ENCODE results near the gene SETD1B.
A peak's percentile ranks its signal among the peaks of the same experiment; 100 is the strongest.
"Not testable (repeated sequence)": the region's sequence is repeated elsewhere in the genome, so short reads cannot be mapped to it uniquely, and the experiment has no call there.

Gene SETD1B

GRCh38 chr12:121803861-121804416, at the start of gene SETD1B:
Gene SETD1B (plus strand): TSS chr12:121804009. CDS start chr12:121804738, 729 bp downstream.
- peak; percentile 14 for DNase-seq

- no peak for DNase-seq
These were observed 49.0 kb upstream of the SETD1B start for GRCh38 chr12:121754836-121755235.

DNA sequence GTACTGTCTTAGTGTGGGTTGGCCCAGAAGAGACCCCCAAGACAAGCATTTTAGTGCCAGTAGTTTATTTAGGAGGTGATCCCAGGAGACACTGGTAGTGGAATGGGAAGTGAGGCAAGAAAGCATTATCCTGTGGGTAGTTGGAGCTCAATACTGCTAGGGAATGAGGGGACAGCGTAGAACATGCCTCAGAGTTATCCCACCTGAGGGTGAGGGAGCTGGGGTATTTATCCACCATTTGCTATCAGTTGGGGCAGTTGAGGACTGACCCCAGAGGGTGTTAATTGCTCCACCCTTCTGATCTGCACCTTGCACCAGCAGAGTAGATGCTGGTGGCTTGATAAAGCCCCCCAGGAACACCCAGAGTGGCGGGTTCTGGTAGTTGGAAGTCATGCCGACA, 48.2 kb upstream of the SETD1B start:
- DNase-seq: no peak

- not testable (repeated sequence) for DNase-seq
These were observed 45.3 kb upstream of the SETD1B start for GRCh38 chr12:121758536-121758935.

DNA sequence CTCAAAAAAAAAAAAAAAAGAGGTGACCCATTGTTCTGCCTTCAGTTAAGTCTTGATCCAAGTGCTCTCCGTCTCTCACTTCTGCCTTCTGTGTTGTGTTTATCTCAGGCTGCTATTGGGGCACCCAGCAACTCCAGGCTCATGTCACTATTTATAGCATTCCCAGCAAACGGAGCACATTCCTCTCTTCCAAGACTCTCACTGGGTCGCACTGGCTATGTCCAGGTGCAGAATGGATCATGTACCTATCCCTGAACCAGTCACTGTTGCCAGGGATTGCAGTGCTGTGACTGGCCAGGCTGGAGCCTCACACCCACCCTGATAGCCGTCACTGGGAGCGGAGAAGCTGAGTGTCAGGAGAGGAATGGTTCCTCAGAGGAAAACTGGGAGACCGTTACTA, 41.5 kb upstream of the SETD1B start:
- DNase-seq: no peak

GRCh38 chr12:121764808-121765207, 39.0 kb upstream of the SETD1B start:
- DNase-seq: no peak

- DNase-seq: no peak
These were observed 38.2 kb upstream of the SETD1B start for GRCh38 chr12:121765573-121765972.

GRCh38 chr12:121766290-121767039, 37.3 kb upstream of the SETD1B start:
- no peak for DNase-seq

DNA sequence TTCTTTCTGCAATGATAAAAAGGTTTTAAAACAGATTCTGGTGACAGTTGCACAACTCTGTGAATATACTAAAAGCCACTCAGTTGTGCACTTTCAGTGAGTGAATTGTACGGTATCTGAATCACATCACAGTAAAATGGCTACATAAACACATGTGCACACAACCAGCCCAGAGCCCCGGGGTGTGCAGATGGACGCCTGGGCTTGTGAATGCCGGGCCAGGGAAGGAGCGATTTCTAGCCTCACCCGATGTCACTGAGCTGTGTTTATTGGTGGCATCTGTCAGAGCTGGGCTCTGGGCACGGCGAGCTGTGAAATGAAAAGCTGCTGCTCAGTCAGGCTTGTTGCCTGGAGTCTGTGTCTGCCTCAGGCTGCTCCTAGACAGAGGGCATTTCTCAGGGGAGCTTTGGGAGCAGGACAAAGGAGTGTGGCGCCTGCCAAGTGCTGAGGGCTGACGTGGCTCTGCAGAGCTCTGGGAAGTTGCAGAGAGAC, 36.2 kb upstream of the SETD1B start:
- DNase-seq: peak; percentile 71

- DNase-seq: no peak
These were observed 34.4 kb upstream of the SETD1B start for GRCh38 chr12:121769297-121769830.

DNA sequence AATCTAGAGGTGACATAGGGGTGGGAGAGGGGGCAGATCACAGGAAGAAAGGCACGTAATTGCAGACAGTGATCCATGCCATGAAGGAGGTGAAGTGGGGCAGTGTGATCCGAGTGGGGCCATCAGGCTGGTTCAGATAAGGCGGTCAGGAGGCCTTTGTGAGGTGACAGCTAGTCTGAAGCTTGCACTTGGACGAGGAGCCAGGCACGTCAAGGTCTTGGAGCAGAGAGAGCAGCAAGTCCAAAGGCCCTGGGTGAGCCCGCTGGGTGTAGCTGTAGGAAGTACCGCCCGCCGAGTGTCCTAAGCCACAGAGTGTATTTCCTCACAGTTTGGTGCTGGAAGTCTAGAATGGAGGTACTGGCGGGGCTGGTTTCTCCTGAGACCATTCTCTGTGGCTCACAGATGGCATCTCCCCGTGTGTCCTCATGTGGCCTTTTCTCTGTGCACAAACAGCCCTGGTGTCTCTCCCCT, 33.9 kb upstream of the SETD1B start:
- no peak for DNase-seq

DNA sequence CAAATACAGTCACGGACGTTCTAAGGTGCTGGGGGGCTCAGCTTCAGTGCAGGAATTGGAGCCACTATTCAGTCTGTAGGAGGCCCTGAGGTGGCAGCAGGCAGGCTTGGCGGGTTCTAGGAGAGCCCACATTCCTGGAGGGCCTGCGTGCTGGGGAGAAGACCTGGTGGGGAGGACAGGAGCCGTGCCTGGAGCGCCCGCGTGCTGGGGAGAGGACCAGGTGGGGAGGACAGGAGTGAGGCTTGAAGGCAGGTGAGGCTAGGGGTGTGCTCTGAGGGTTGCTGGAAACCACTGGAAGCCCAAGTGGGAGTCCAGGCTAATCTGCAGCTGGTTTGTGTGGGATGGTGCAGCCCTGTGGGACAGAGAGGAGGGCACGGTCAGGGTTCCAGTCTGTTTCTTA, 33.4 kb upstream of the SETD1B start:
- no peak for DNase-seq

- DNase-seq: no peak
These were observed 32.8 kb upstream of the SETD1B start for GRCh38 chr12:121770813-121771625.

- DNase-seq: peak; percentile 19
These were observed 30.6 kb upstream of the SETD1B start for GRCh38 chr12:121773011-121773777.

DNA sequence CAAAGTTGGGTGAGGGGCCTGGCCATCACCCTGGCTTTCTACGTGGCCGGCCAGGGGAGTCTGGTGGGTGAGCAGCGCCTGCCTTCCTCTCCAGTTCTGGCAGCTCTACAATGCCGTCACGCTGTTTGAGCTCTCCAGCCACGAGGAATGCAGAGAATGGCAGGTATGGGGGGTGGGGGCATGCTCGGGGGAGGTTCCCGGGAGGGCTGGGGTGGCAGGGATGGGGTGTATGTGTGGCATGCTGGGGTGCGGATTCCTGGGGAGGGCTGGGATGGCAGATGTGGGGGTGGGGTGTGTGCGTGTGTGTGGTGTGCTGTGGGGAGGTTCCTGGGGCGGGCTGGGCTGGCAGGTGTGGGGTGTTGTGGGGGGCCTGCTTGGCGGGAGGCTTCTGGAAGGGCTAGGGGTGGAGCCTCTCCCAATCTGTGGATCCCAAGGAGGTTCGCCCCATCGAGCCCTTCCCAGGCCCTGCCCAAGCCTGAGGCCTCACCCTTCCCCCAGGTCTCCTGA, 28.8 kb upstream of the SETD1B start:
- peak; percentile 25 for DNase-seq

- no peak for DNase-seq
These were observed 28.3 kb upstream of the SETD1B start for GRCh38 chr12:121775501-121775900.

DNA sequence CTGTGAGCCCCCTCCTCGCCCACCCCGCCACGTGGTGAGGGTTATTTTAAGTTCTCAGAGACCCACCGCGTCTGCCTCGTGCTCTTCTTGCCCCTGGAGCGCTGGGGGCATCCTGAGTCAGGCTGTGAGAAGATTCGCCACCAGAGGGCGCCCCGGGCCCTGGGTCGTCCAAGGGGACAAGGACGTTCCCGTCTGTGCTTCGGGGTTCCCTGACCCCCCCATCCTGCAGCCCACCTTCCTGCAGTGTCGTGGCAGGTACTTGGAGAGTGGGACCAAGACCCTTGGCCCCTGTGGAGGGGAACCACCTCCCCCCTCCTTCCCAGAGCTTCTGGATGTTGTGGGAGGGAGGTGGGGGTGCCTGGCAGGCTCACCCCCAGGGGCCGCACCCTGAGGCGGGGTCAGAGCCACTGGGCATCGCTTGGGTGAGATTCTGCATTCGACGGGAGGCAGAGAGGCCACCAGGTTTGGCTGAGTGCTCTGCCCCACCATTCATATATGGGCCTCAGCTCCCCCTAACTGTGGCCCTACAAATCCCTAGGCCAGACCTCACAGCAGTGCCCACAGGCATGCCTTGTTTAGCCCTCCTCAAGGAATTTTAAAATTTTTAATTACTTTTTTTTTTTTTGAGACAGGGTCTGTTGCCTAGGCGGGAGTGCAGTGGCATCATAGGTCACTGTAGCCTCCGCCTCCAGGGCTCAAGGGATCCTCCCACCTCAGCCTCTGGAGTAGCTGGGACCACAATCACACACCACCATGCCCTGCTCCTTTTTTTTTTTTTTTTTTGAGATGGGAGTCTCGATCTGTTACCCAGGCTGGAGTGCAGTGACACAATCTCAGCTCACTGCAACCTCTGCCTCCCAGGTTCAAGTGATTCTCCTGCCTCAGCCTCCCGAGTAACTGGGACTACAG, 27.4 kb upstream of the SETD1B start:
- DNase-seq: peak; percentile 11

- DNase-seq: no peak
These were observed 25.0 kb upstream of the SETD1B start for GRCh38 chr12:121778567-121779421.

DNA sequence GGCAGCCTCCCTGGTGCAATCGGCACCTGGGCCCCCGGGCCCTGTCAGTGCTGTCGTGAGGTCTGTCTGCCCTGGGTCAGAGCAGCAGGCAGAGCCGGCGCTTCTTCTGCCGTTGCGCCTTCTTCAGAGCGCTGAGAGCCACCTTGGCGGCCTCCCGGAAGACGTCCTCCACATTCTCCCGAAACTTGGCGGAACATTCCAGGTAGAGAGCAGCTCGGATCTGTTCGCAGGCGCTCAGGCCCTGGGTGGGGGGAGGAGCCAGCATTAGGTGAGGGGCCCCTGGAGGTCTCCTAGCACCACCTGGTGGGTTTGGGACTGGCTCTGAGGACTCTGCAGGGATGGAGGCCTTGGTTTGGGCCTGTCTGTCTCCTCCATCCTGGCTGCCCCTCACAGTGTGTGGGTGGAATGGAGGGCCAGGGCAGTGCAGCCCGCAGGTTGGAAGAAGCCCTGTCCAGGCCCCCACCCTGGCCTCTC, 24.4 kb upstream of the SETD1B start:
- DNase-seq: no peak

DNA sequence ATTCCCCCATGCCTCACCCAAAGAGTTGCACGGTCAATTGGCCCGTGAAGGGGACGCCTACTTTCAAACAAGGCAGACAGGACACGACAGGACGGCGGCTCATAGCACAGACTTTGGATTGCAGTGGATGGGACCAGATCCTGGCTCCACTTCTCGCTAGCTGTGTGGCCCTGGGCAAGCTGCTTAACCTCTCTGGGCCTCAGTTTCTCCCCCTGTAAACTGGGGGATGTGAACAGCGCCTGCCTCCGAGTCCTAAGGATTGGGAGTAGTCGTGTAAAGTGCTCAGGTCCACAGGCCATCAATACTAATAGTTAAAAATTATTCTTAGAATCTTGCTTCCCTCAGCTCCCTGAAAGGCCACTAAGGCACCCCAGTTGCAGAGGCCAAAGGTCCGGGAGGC, 23.4 kb upstream of the SETD1B start:
- DNase-seq: no peak

Data from DMS79 treated with DMSO at 0.1 percent for 48 hours (cell line).